GM04504 (cell line): ENCODE results near the gene SLAMF1.
"Not testable (repeated sequence)": the region's sequence is repeated elsewhere in the genome, so short reads cannot be mapped to it uniquely, and the experiment has no call there.

Source experiments
- DNase-seq: peaks from one replicate; pipeline ENCODE4 v3.0.0-alpha.2; 2012; ENCODE audit warnings: low read depth

Gene SLAMF1

GRCh38 chr1:160605792-160606479 lies 40.9 kb downstream of the SLAMF1 start:
- DNase-seq, result no peak

GRCh38 chr1:160605205-160605604 lies 41.6 kb downstream of the SLAMF1 start:
- no peak for DNase-seq

GRCh38 chr1:160597705-160598104 lies 49.1 kb downstream of the SLAMF1 start:
- no peak for DNase-seq

- no peak for DNase-seq
Observed at GRCh38 chr1:160597051-160597450, 49.8 kb downstream of the SLAMF1 start.

GRCh38 chr1:160590488-160590887 lies 56.4 kb downstream of the SLAMF1 start:
- DNase-seq, result no peak

- DNase-seq, result no peak
Observed at GRCh38 chr1:160588468-160588867, 58.4 kb downstream of the SLAMF1 start.

- no peak for DNase-seq
Observed at GRCh38 chr1:160584784-160585183, 62.1 kb downstream of the SLAMF1 start.

GRCh38 chr1:160582976-160583375 lies 63.9 kb downstream of the SLAMF1 start:
- not testable (repeated sequence) for DNase-seq

GRCh38 chr1:160581961-160582360 lies 64.9 kb downstream of the SLAMF1 start:
- DNase-seq, result no peak

- DNase-seq, result no peak
Observed at GRCh38 chr1:160580221-160580812, 66.5 kb downstream of the SLAMF1 start.

GRCh38 chr1:160579216-160579701 lies 67.6 kb downstream of the SLAMF1 start, which contains the start of gene CD84:
TSS of gene CD84 (minus strand) at chr1:160579496. CDS start at chr1:160579437, 59 bp downstream.
- no peak for DNase-seq

GRCh38 chr1:160578525-160579191 lies 68.2 kb downstream of the SLAMF1 start:
- no peak for DNase-seq

- no peak for DNase-seq
Observed at GRCh38 chr1:160578175-160578524, 68.7 kb downstream of the SLAMF1 start.

- DNase-seq, result no peak
Observed at GRCh38 chr1:160577671-160578070, 69.2 kb downstream of the SLAMF1 start.

- no peak for DNase-seq
Observed at GRCh38 chr1:160576884-160577283, 70.0 kb downstream of the SLAMF1 start.

GRCh38 chr1:160576390-160576789 lies 70.5 kb downstream of the SLAMF1 start:
- DNase-seq, result no peak

GRCh38 chr1:160575112-160575664 lies 71.7 kb downstream of the SLAMF1 start:
- no peak for DNase-seq

- DNase-seq, result no peak
Observed at GRCh38 chr1:160570840-160571239, 76.0 kb downstream of the SLAMF1 start.

- no peak for DNase-seq
Observed at GRCh38 chr1:160569806-160570205, 77.0 kb downstream of the SLAMF1 start.

GRCh38 chr1:160567858-160568682 lies 78.8 kb downstream of the SLAMF1 start:
- DNase-seq, result no peak

- DNase-seq, result no peak
Observed at GRCh38 chr1:160567341-160567740, 79.5 kb downstream of the SLAMF1 start.

- no peak for DNase-seq
Observed at GRCh38 chr1:160565564-160565963, 81.3 kb downstream of the SLAMF1 start.
